ENCODE results near the gene TGFBR3L.
"Not testable (repeated sequence)": the region's sequence is repeated elsewhere in the genome, so short reads cannot be mapped to it uniquely, and the experiment has no call there.

TGFBR3L gene

DNA sequence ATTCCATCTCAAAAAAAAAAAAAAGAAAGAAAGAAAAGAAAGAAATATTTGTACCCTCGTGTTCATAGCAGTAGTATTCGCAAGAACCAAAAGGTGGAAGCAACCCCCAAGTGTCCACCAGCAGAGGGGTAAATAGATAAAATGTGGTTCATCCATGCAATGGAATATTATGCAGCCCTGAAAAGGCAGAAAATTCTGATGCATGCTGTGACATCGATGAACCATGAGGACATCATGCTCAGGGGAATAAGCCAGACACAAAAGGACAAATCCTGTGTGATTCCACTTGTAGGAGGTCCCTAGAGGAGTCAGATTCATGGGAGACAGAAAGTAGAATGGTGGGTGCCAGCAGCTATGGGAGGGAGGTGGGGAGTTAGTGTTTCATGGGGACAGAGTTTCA, 32.7 kb upstream of the TGFBR3L start:
- no peak for DNase-seq

GRCh38 chr19:7883105-7883504, 31.5 kb upstream of the TGFBR3L start:
- no peak for DNase-seq

GRCh38 chr19:7883796-7884570, 30.6 kb upstream of the TGFBR3L start:
- no peak for DNase-seq

DNA sequence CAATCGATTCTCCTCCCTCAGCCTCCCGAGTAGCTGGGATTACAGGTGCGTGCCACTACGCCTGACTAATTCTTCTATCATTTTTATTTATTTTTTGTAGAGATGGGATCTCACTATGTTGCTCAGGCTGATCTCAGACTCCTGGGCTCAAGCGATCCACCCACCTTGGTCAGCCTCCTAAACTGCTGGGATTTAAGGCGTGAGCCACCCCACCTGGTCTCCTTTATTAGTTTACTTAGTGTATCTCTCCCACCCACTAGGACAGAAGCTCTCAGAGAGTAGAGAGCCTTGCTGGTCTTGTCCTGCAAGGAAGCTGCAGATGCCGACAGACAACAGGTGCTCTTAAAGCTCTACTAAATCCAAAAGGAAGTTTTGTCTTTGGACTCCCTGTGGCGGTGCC, 28.8 kb upstream of the TGFBR3L start:
- DNase-seq, result no peak

DNA sequence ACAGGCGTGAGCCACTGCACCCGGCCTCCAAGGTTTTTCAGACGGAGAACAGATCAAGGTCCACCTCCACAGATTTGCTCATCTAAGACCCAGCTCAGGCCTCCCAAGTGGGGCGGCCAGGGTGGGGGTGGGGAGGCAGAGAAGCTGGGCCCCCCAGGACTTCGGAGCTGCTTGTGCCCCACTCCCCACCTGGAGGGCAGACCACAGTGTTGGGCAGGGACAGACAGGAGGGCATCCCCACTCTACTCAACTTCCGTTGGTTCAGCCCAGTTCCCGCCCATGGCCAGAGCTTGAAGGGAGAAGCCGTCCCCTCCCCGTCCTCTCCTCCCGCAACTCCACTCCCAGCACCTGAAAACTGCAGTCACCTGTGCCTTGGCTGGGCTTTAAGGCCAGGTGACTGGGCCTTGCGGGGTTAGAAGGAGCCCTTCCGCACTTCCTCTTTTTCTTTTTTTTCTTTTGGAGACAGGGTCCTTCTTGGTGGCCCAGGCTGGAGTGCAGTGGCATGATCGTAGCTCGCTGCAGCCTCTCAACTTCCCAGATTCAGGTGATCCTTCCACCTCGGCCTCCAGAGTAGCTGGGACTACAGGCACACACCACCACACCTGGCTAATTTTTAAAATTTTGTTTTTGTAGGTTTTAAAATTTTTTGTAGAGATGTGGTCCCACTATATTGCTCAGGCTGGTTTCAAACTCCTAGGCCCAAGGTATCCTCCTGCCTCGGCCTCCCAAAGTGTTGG, 27.1 kb upstream of the TGFBR3L start:
- no peak for DNase-seq

- DNase-seq, result peak; percentile 16
Measured at GRCh38 chr19:7888145-7888825, 26.3 kb upstream of the TGFBR3L start, which contains the start of gene LRRC8E. Gene LRRC8E (plus strand): TSS chr19:7888510. CDS start chr19:7895604, 7,094 bp downstream.

GRCh38 chr19:7888826-7889217, 25.8 kb upstream of the TGFBR3L start:
- no peak for DNase-seq

GRCh38 chr19:7893362-7894101, 21.1 kb upstream of the TGFBR3L start:
- not testable (repeated sequence) for DNase-seq

- DNase-seq, result no peak
Measured at GRCh38 chr19:7894612-7895309, 19.9 kb upstream of the TGFBR3L start.

GRCh38 chr19:7895565-7895964, 19.1 kb upstream of the TGFBR3L start:
- DNase-seq, result no peak

GRCh38 chr19:7897292-7897691, 17.3 kb upstream of the TGFBR3L start:
- DNase-seq, result no peak

- no peak for DNase-seq
Measured at GRCh38 chr19:7898967-7899366, 15.7 kb upstream of the TGFBR3L start.

GRCh38 chr19:7899751-7900378, 14.8 kb upstream of the TGFBR3L start:
- DNase-seq, result no peak

- no peak for DNase-seq
Measured at GRCh38 chr19:7900401-7900870, 14.2 kb upstream of the TGFBR3L start.

- no peak for DNase-seq
Measured at GRCh38 chr19:7900931-7901330, 13.7 kb upstream of the TGFBR3L start.

GRCh38 chr19:7901337-7901736, 13.3 kb upstream of the TGFBR3L start:
- DNase-seq, result no peak

DNA sequence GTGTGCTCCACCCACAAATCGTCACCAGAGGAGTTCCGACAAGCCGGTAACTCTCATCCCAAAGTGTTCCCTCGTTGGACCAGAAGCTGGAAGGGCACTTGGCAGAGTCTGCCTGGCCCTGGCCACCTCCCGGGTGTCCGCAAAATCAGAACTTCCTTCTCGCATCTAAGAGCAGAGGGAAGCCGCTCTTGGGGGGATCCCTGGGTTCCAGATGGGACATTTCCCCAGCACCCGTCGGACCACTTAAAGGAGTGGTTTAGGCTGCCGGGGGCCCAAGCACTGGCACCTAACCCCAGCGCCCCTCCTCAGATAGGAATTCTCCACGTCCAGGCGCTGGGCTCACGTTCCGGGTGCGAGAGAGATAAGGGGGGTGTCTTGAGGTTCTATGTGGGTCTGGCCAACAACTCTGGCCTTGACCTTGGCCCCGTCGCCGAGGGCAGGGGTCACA, 11.8 kb upstream of the TGFBR3L start:
- peak; percentile 16 for DNase-seq

DNA sequence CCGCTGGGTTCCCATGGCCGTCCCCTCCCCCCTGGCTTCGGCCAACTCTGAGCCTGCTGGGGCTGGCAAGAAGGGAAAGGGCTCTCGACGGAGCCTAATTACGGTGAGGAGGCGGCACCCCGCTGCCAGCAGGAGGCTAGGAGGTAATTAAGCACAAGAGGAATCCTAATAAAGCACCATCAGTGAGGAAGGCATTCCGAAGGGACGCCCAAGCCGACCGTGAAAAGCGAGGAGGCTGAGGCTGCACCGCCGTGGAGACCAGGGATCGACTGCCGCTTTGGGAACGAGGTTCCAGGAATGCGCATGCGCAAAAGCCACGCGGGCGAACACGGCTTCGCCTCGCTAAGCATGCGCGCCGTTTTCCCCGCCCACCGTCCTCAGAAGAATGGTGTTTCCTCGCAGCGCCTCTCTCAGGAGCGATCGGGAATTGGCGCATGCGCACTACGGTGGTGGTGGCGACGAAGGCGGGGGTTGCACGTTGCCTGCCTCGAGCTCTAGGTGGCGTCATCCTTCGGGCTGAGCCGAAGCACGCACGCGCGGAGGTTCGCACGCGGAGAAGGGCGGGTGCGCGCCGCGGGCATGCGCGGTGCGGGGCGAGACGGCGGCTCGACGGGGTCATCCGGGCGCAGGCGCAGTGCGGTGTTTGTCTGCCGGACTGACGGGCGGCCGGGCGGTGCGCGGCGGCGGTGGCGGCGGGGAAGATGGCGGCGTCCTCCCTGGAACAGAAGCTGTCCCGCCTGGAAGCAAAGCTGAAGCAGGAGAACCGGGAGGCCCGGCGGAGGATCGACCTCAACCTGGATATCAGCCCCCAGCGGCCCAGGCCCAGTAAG, 11.2 kb upstream of the TGFBR3L start, which contains the start of gene MAP2K7:
Gene MAP2K7 (plus strand): TSS at position 634 of the 830 bp plus-strand sequence. CDS start 68 bp downstream, at position 702.
- peak; percentile 99 for DNase-seq

DNA sequence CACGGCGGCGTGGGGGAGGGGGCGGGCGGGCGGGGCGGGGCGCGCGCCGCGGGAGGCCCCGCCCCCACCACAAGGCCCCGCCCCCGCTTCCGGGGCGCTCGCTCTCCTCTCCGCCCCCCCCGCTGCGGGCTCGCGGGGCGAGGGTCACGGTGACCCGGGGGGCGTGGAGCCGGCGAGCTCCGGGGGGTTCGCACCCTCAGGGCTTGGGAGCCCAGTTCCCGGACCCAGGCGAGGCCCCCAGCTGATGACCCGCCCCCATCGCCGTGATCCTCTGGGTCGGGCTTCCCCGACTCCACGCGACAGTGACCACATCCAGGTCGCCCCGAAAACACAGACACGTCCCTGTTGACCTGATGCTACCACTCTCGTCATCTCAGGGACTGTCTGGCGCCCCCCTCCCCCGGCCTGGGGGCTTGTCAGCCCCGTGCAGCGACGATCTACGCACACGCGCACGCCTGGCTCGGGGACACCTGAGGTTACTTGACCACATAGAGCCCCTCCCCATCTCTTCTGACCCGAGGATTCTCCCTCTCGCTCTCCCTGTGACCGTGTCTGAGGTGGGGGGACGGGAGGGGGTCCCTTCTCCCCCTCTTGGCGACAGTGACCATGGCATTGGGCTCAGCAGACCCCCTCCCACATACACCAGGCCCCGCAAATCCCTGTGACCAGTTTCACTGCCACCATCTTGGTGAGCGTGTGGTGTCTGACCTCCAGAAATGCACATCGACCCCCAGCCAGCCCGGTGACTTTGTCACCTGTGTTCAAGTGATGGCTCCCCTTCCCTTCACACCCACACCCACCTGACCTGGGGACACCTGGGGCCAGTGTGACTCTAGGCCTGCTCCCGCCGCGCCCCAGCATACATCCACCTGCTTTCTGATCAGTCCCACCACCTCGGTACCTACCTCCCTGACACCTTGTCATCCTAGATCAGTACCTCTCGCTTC, 10.3 kb upstream of the TGFBR3L start:
- no peak for DNase-seq

Data from DMS79 treated with DMSO at 0.1 percent for 48 hours (cell line).